ENCODE data around the gene SLC22A12. TPM values are rescaled to one million over a fixed set of nuclear protein-coding genes. Genes with fewer than 3 reads are reported as not detected.

Gene SLC22A12
- polyA plus RNA-seq, 1 donor from 2014 or later, result not detected

- Histone ChIP-seq H3K9ac (ENCODE audit: low read length) (no peak overlapping the region), H3K36me3 (ENCODE audit: insufficient read depth, low read length) (no peaks in the 10 kb centered on the region), H3K27me3 (ENCODE audit: insufficient read depth, low read depth, low read length) (no peaks in the 10 kb centered on the region), H3K4me2 (ENCODE audit: low read length) (no peak overlapping the region), H4K20me1 (ENCODE audit: insufficient read depth) (no peaks in the 10 kb centered on the region), H3K79me2 (replicated peaks; ENCODE audit: insufficient read depth, low read length) (no peaks in the 10 kb centered on the region), H3K27ac (ENCODE audit: low read length) (no peak overlapping the region), H3K4me3 (ENCODE audit: low read length) (no peak overlapping the region), H3F3A (ENCODE audit: insufficient read depth, low read length, poor library complexity, severe bottlenecking) (no peaks in the 10 kb centered on the region), H3K9me2 (ENCODE audit: insufficient read depth, low read length) (no peaks in the 10 kb centered on the region), H3K9me3 (ENCODE audit: low read length) (no peaks in the 10 kb centered on the region), H2AFZ (ENCODE audit: low read depth, low read length) (no peak overlapping the region)
- no peak for TF ChIP-seq SMC3 (conservative IDR thresholded peaks at IDR 0.05; ENCODE audit: poor library complexity)
- TF ChIP-seq EZH2 (IDR thresholded peaks at IDR 0.05; ENCODE audit: borderline replicate concordance, insufficient read depth, low read length, poor library complexity, severe bottlenecking), result no peak
- TF ChIP-seq TAF1 (IDR thresholded peaks at IDR 0.05; ENCODE audit: low read depth), result no peak
- TF ChIP-seq POLR2AphosphoS5 (IDR thresholded peaks at IDR 0.05), result no peak
- TF ChIP-seq CTCF (IDR thresholded peaks at IDR 0.05; ENCODE audit: poor library complexity, severe bottlenecking), result no peak
- TF ChIP-seq RAD21 (conservative IDR thresholded peaks at IDR 0.05), result no peak
These were observed 28.2 kb upstream of the SLC22A12 start for GRCh38 chr11:64562723-64563351.

GRCh38 chr11:64563966-64564365 is 27.1 kb upstream of the SLC22A12 start:
- H4K20me1 ChIP-seq (ENCODE audit: insufficient read depth), result no peaks in the 10 kb centered on the region
- no peak overlapping the region for H3K4me3 ChIP-seq (ENCODE audit: low read length)
- no peak overlapping the region for H3K27ac ChIP-seq (ENCODE audit: low read length)
- H3K9me2 ChIP-seq (ENCODE audit: insufficient read depth, low read length), result no peaks in the 10 kb centered on the region
- no peaks in the 10 kb centered on the region for H3K36me3 ChIP-seq (ENCODE audit: insufficient read depth, low read length)
- no peak overlapping the region for H3K4me2 ChIP-seq (ENCODE audit: low read length)
- no peaks in the 10 kb centered on the region for H3K79me2 ChIP-seq (replicated peaks; ENCODE audit: insufficient read depth, low read length)
- no peaks in the 10 kb centered on the region for H3F3A ChIP-seq (ENCODE audit: insufficient read depth, low read length, poor library complexity, severe bottlenecking)
- no peak for TF ChIP-seq POLR2AphosphoS5 (IDR thresholded peaks at IDR 0.05)
- TF ChIP-seq EZH2 (IDR thresholded peaks at IDR 0.05; ENCODE audit: borderline replicate concordance, insufficient read depth, low read length, poor library complexity, severe bottlenecking), result no peak
- no peak for TF ChIP-seq EP300 (conservative IDR thresholded peaks at IDR 0.05; ENCODE audit: poor library complexity, severe bottlenecking)
- no peak for TF ChIP-seq MXI1 (conservative IDR thresholded peaks at IDR 0.05; ENCODE audit: poor library complexity, severe bottlenecking)
- TF ChIP-seq SMC3 (conservative IDR thresholded peaks at IDR 0.05; ENCODE audit: poor library complexity), result no peak
- TF ChIP-seq TAF1 (IDR thresholded peaks at IDR 0.05; ENCODE audit: low read depth), result no peak
- no peak for TF ChIP-seq RAD21 (conservative IDR thresholded peaks at IDR 0.05)
- no peak for TF ChIP-seq CTCF (IDR thresholded peaks at IDR 0.05; ENCODE audit: poor library complexity, severe bottlenecking)
- no peak for TF ChIP-seq REST (IDR thresholded peaks at IDR 0.05; ENCODE audit: borderline replicate concordance)
- H3K9ac ChIP-seq (ENCODE audit: low read length), result no peak overlapping the region
- no peaks in the 10 kb centered on the region for H3K27me3 ChIP-seq (ENCODE audit: insufficient read depth, low read depth, low read length)
- no peaks in the 10 kb centered on the region for H3K9me3 ChIP-seq (ENCODE audit: low read length)
- H2AFZ ChIP-seq (ENCODE audit: low read depth, low read length), result no peak overlapping the region
